ENCODE measurements around the gene TMEM184C.

The TMEM184C gene

DNA sequence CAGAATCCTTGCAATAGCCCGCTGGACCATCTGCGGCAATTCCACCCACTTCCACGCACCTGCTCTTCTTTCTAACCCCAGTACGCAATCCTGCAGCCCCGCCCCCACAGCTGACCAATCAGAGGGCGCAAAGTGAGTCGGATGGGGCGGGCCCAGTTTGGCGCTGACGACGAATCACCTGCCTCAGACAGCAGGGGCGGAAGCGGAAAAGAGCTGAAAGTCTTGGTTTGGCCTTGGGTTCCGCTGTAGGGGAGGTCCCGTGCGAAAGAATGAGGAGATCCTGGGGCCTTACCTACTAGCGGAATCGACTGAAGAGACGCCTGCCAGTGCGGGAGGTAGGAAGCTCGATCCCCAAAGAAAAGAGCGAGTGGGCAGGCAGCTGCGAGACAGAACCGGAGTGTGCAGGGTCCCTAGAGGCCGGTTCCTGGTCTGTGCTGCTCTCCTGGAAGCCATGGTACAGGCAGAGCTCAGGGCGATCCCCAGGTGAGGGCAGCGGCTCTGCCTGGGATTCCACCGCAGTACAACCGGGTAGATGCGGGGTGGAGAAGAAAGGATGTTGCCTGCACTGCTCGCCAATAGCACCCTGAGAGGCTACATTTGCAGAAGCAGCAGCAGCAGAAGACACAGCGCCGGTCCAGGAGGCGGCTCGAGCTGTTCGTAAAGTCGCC lies at the start of gene TMEM184C:
TMEM184C (plus strand) TSS at position 225 of the 668 bp plus-strand sequence. CDS start 560 bp downstream, outside the sequence.
- DNase-seq, result peak; percentile 91

DNA sequence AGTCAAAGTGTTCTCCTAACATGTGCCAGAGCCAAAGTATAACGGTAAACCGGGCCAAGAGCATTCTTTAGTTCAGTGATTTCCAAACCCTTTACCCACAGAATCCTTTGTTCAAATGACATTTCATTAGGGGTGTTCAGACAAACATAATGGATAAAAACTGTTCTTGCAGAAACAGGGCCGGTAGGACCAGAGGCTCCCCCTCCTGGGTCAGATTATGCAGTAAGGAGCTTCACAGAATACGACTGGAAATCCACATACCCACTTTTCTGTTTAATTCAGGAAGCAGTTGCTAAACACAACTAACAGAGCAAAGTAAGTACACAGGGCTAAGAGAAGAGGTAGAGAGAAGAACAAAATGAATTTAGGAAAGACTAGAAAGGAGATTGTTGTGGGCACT lies 46.6 kb upstream of the TMEM184C start:
- no peak for DNase-seq

DNA sequence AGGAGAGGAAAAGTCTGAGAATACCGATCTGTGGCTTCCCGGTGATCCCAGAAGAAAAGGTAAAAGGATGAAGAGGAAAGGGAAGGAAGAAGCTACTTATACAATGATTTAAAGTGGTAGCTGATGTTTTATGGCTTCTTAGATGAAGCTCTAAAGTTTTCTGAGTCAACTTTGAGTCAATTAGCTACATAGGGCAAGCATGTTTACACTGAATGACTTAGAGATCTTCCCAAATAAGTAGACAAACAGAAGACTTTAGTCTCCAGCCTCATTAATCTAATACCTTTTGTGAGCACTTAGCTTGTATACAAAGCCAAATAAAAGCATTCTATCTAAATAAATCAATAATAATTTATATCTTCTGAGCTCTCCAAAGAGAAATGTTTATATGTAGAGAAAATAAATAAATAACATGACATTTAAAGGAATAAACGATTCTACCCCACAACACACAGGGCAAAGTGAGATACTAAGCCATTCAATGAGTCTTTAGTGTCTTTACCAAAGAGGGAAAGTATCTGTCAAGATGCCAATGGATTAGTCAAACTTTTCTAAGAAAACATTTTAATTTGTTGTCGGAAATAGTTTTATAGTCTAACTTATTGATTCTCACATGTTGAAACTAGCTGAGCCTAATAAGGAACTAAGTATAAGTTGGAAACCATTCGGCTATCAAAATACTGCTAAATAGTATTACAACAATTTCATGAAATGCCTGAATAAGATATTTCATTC lies 46.0 kb upstream of the TMEM184C start:
- DNase-seq, result no peak

DNA sequence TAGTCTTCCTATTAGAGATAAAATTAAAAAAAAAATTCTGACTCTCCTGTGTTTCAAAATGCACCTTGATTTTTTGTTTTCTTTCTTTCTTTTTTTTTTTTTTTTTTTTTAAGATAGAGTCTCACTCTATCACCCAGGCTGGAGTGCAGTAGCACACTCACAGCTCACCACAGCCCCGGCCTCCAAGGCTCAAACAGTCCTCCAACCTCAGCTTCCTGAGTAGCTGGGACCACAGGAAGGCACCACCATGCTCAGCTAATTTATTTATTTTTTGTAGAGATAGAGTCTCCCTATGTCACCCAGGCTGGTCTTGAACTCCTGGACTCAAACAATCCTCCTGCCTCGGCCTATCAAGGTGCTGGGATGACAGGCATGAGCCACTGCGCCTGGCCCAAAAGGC lies 41.1 kb upstream of the TMEM184C start:
- no peak for DNase-seq

DNA sequence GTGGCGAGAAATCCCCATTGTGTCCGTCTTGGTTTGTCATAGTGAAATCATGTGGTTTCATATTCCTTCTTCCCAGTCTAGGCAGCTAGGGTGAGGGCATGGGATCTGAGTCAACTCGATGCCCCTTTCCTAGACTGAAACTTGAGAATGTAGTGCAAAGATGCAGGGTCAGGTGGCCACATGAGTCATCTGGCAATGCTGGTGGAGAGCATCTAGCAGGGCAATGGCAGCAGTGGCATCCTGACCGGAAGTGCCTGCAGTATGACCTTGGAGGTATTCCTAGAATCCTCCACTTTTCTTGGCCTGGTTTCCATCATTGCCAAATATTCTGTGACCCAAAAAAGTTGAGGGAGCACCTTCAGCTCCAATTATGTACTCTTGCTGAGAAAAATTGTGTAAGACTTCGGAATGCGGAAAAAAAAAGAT lies 39.1 kb upstream of the TMEM184C start:
- DNase-seq, result no peak

DNA sequence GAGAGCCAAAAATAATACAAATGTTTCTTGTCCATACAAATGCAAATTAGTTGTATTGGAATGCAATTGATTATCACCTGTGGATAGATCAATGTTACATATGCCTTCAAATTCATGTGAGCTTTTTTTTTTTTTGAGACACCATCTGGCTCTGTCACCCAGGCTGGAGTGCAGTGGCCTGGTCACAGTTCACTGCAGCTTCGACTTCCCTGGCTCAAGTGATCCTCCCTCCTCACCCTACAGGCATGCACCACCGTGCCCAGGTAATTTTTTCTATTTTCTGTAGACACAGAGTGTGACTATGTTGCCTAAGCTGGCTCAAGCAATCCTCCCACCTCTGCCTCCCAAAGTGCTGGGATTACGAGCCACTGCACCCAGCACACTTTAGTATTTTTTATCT lies 38.6 kb upstream of the TMEM184C start:
- DNase-seq, result no peak

DNA sequence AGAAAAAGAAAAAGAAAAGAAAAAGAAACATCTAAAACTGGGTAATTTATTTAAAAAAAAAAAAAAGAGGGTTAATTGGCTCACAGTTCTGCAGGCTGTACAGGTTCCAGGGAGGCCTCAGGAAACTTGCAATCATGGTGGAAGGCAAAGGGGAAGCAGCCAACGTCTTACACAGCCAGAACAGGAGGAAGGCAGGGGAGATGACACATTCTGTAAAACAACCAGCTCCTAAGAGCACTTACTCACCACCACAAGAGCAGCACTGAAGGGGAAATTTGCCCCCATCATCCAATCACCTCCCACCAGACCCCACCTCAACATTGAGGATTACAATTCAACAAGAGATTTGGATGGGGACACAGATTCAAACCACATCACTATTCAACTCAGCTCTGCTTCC lies 36.8 kb upstream of the TMEM184C start:
- DNase-seq, result no peak

DNA sequence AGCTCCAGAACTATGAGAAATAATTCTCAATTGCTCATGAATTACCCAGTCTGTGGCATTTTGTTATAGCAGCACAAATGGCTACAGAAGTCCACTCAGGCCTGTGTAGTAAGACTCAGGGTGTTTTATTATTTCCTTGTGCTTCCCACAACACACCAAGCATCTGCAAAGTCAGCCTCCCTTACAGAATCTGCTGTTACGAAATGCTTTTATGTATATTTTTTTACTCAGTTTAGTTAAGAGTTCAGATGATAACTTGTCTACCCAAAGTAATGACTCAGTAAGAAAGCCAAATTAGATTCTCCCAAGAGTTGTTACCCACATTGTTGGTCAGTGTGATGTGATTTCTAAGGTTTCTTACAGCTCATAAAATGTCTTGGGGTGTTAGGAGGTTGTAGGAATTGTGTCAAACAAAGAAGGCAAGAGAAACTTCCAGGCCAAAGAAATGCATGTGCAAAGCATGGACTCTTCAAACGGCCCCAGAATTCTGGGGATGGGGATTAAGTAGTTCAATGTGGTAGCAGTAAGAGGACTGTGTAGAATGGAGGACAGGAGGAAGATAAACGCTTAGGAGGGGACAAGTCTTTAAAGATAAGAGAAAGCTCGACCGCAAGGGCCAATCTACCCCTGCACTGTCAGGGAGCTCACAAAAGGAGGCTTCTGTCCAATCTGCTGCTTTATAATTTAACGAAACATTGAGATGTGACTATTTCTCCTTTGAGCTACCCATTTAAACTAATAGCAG lies 35.4 kb upstream of the TMEM184C start:
- DNase-seq, result no peak

DNA sequence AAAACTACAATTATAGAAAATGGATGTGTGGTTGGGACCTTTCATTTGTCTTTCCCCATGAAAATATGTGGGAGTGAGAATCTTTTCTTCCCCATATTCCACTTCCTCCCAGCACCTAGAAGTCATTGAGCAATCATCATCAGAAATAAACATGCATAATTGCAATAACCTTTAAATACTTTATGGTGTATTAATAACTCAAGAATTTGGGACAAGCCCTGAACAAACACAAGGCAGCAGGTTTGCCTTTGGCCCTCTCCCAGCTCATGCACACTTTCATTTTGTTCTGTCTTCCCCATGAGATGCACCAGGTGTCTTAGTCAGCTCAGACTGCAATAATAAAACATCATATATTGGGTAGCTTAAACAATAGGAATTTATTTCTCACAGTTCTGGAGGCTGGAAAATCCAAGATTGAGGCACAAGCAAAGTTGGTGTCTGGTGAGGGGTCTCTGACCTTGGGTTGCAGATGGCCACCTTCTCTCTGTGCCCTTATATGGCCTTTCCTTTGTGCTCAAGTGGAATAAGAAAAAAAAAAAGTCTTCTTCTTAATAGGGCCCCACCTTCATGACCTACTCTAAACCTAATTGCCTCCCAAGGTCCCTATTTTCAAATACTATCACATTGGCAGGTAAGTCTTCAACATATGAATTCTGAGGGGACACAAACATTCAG lies 34.7 kb upstream of the TMEM184C start:
- DNase-seq, result no peak

DNA sequence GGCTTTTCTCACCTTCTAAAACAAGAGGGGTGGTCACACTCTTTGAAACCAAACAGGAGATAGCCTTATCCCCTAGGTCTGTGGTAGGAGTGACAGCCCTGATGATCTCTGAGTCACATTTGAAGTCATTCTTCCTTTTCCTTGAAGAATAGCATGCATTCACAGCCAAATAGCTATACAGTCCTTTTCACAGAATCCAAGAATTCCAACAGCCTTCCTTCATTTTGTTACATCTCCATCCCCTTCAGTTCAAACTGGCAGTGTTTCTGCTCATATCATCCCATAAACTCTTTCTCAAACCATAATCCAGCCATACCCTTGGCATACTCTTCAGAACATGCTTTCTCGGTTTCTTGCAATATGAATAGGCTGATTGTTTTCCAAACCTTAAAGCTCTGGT lies 33.3 kb upstream of the TMEM184C start:
- DNase-seq, result no peak

DNA sequence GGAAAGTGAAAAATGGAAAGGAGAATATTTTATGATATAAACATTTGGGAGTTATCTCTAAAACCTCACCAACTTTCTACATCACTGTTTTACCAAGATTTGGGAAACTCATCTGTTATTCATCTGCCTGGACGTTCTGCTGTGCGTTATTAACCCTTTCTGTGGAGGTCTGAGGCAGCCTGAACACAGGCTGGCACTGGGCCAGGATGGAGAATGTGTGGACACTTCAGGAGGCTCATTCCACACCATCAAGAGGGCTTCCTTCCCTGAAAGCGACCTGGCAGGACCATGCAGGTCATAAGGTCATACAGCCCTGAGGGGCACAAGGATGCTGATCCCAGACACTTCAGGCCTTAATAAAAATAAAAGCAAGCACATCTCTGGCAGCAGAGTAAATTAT lies 31.2 kb upstream of the TMEM184C start:
- DNase-seq, result no peak

DNA sequence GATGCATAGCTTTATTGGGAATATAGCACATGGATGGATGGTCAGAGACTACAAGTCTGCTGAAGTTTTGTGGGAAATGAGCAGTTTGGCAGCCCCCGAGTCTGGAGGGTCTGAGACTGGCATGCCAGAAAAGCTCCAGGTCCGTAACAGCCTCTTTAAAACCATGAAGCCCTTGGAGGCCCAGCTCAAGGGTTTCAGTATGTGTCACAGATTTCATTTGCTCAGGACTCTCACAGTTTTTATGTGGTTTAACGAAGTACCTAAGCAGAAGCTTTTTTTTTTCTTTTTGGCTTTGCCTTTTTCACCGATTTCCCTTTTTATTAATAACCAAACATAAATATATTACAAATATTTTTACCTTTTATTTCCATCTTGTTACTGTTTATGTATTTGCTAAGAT lies 30.6 kb upstream of the TMEM184C start:
- no peak for DNase-seq

DNA sequence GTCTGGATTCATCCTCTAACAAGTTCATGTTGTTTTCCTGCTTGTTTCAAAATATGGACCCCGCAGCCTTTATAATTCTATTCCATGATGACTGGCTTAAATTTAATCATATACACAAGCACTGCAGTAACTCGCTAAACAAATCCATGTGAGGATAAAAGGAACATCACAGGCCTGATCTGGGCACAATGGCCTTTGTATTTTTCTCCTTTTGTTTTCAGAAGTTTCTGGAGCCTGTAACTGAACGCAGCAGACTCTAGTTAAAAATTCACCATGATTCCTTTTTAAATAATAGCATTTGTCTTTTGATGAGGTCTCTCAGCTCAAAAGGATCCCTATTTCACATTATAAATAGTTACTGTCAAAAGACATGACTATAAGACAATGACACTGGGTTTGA lies 30.2 kb upstream of the TMEM184C start:
- DNase-seq, result no peak

DNA sequence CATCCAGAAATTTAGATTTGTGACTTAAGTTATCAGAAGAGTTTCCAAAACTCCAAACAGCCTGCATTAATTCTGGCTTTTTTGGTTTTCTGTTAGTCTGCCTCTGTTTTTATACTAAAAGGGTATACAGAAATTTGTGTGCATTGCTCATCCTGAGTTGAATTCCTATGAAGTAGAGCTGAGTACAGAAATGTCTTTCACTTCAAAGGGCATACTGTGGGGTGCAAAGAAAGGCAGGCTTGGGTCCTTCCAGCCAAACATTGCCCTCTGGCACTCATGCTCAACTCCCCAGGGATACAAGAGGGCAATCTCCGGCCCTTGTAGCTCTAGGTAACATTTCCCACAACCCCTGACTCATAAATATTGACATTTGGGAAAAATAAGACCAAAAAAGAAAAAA lies 27.6 kb upstream of the TMEM184C start:
- no peak for DNase-seq

DNA sequence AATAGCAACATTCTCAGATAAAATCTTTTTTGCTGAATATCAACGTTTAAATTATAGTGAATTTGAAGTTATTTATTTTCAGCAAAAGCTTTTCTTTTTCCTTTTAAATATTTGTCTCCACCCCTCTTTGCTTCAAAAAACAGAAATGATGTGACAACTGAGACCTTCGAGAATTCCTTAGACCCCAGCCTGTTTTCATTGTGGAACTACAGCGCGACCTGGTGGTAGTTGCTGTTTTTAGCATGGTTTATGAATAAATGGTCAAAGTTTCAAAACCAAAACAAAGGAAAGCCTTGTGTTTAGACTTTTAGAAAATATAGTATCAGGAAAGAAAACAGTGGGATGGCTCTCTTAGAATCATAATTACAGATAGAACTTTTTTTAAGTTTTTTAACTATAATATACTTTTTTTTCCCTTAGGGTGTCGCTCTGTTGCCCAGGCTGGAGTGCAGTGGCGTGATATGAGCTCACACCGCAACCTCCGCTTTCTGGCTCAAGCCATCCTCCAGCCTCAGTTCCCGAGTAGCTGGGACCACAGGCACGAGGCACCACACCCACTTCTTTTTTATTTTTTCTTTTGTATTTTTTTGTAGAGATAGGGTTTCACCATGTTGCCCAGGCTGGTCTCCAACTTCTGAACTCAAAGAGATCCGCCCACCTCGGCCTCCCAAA lies 26.8 kb upstream of the TMEM184C start:
- peak; percentile 31 for DNase-seq

DNA sequence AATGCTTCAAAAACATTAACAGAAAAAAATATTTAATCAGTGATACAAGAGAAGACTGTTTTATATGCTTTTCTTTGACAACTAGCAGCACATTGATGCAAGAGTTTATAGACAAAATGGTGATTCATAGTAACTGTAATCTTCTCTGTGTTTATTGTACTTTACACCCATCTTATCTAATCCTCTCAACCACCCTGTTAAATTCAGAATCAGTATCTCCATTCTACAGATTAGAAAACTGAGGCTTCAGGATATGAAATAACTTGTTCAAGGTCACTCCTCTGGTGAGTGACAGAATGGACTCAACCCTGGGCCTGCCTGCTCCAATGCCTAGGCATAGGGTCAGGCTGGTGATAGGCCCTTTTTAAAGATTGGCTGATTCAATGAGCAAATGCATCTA lies 26.1 kb upstream of the TMEM184C start:
- no peak for DNase-seq

DNA sequence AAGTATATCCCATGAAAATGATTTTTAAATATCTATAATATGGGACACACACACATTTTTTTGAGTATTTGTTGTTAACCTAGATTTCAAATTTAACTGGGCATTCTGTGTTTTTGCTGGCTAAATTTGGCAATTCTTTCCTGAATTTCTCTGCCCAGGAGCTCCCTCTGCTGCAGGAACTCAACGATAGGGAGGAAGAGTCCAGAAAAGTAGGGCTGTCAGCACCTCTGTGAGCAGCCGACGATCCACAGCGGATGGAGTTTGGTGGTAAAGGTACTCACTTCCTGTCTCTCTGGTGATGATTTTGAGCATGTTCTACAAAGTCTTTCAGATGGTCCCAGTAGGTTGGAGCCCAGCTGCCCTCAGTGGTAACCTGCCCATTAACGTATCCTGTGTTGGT lies 23.1 kb upstream of the TMEM184C start:
- no peak for DNase-seq

DNA sequence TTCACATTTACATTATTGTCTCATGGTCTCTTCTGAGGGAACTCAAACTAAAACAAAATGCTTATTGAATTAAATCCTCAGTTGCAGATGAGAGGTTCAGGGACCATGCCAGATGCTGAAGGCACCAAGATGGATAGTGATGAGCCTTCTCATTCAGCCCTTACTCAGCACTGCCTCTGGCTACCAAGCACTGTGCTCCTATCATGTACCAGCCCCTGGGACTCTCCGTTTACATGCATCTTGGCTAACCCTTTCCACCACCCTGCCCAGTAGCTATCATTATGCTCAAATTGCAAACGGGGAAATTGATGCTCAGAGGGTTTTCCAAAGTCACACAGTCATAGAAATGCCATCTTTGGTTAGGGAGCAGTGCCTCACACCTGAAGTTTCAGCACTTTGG lies 22.6 kb upstream of the TMEM184C start:
- no peak for DNase-seq

DNA sequence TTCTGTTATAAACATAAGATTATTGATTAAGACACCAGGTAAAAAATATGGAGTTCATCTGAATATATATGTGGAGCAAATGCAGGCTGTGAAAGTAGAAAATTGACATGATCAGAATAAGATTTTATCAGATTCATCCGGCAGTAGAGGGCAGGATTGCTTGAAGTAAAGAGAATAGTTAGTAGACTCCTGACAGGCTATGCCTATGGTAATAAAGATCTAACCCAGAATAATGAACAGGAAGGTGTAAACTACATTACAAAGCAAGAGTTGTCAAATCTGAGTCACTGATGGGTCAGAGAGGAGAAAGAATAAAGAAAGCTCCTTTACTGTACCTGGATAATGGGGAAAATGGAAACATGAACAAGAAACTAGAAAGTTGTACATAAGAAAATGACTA lies 20.8 kb upstream of the TMEM184C start:
- DNase-seq, result no peak

DNA sequence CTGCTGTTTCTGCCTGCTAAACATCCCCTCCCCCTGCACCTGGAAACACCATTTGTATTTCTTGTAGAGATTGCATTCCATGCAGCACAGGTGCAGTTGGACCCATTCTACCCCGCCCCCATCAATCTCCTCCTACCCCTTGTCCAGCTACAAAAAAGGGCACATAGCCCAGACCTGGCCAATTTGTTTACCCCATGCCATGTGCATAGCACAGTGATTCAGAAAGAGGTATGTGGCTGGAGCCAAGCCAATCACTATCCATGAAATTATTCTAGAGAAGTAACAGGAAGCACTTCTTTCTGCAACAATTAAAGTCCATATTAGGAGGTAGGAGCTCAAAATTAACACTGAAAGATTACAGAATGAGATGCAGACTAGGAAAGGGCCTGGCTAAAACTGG lies 20.2 kb upstream of the TMEM184C start:
- DNase-seq, result no peak

DNA sequence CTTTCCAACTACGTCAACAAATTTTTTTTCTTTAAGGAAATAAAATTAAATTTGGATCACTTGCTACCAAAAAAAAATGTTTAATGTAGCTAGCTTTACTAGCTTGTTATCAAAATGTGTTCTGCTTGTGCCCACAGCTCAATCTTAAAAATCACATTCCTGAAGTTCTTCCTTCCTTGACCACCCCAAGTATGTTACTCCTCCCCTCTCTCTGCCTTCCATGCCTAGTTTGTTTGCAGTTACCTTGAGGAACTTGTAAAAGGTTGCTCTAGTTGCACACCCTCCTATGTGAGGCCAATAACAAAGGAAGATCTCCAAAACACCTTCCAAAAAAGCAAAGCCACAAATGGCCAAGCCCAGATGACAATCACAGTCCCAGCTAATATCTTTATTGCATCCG lies 19.6 kb upstream of the TMEM184C start:
- DNase-seq, result no peak

DNA sequence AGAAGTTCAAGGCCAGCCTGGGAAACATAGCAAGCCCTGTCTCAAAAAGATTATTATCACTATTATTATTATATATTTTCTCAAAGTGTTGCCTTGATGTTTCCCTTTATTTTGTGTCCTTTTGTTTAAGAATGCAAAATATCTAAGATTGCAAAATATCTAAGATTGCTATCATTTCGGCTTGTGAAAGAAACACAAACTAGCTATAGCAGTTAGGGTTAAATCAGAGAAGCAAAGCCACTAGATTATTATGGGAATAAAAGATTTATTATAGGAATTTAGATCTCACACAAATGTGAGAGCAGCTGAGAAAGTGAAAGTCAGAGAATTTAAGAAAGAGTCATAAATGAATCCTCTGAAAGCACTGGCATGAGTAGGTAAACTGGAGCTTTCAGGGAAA lies 18.0 kb upstream of the TMEM184C start:
- DNase-seq, result no peak

DNA sequence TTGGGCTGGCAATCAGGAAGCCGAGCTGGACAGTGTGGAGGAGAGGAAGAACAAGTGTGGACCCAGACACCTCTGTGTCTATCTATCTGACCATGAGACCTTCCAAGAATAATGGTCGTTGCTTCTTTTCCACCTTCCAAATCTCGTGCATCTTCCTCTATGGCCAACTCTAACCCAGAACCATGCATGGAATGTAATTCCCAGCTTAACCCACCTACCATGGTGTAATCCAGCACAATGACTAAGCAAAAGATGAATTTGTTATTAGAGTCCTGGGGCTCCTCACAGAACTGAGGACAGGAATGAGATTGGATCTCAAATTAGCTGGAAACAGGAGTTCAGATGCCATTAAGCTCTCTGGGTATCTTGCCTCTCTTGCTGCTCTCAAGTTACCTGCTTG lies 17.4 kb upstream of the TMEM184C start:
- DNase-seq, result no peak
